Caki2 (cell line): ENCODE measurements around the gene CERS4. TPM values are rescaled to one million over a fixed set of nuclear protein-coding genes. Genes with fewer than 3 reads are reported as not detected.
A peak's percentile ranks its signal among the peaks of the same experiment; 100 is the strongest.
"Not testable (repeated sequence)": the region's sequence is repeated elsewhere in the genome, so short reads cannot be mapped to it uniquely, and the experiment has no call there.

Experiments used
- DNase-seq: peaks from one replicate; pipeline ENCODE4 v3.0.0-alpha.2; 2015; ENCODE audit warnings: low read depth
- in situ Hi-C: cut with HindIII; loops from 2 replicates; pipeline ENCODE4 v1.10.0; 2016; ENCODE audit warnings: low sequenced_read_pairs, low pct_unique_long_range_greater_than_20kb, mixed read lengths
- total RNA-seq: library from RNA; depleted of rRNA; stranded (reverse); fragments of >200 nt; shearing (Covaris generic); gene quantifications from 2 replicates; pipeline ENCODE4 v1.2.3, GENCODE V29; 2014; ENCODE audit warnings: low replicate concordance

CERS4 gene
- total RNA-seq, 1 experiment from 2014 or later: 1.8 TPM

DNA sequence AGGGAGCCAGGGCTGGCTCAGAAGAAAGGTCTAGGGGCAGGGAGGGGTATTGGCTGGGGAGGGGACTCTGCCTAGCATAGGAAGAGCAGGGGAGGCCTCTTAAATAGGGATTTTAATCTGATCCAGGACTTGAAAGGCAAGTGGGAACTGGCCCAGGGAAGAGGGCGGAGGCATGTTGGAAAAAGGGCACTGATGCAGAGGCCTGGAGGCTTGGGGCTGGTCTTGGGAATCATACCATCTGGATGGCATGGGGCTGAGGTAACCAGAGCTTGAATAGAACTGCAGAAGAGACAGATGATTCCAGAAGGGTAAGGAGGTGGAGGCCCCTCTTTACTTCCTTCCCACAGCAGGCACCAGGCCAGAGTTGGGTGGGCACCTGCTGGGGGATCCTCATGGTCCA is 29.1 kb downstream of the CERS4 start:
- in situ Hi-C loops: no loop called here
- no peak for DNase-seq

DNA sequence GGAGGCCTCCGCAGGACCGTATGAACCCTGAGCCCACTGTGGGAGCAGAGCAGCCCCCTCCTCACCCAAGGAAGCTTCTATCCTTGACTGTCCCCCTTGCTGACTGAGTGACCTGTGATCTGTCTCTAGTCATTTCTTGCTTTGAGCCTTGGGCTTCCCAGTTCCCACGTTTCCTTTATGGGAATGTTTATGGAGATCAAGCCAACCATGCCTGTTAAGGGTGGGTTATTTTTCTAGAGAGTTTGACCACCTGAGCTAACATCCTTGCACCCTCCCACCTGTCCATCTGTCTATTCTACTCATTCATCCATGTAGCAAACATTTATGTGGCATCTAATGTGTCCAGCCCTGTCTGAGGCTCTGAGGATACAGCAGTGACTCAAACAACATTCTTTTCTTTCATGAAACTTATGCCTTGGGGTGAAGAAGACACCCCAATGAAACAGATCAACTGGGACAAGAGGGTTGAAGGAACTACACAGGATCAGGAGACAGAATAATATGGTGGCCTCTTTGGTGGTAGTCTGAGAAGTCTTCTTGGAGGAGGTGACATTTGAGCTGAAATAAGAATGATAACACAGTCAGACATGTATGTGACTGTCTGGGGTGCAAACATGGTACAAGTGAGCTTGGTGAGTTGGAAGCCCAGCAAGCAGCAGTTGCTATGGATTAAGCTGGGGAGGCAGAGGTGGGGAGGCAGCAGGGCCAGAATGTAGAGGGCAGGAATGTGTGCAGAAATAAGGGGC is 30.5 kb downstream of the CERS4 start:
- in situ Hi-C loops: no loop called here

DNA sequence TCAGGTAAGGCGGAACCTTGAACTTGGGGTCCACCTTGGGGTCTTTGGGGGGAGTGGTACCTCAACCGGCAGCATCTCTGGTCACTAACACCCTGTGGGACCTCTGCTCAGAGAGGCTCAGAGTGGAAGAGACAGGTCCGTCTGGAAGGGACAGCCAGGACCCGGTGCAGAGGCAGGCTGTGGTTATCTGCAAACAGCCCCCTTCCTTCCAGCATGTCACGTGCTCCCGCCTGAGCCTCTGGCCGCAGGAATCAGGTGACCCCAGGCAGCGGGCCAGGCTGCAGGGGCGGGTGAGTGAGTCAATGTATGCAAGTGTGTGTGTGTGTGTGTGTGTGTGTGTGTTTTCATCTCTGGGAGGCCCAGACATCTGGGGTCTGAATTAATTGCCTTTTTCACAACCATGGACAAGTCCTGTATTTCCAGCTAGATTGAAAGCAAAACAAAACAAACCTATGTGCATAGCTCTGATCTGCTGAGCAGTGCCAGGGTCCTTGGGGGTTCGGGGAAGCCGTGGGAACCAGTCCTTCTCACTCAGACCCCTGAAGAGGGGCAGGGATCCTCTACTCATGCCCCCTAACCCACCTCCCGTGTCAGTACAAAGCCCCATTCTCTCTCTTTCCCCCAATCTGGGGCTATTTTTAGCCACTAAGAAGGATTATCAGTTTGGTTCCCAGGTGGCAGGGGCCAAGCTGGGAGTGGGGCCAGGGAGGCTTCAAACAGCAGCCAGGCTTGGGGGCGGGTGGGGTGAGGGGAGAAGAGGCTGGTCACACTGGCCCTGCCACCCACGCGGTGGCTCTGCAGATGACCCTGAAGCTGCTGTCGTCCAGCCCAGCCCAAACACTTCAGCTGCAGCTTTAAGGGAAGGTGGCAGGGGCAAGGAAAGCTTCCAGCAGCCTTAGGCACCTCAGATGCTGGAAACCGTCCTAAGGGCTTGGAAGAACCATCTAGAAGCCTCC is 31.4 kb downstream of the CERS4 start:
- peak; percentile 82 for DNase-seq
- in situ Hi-C loops: no loop called here

More for the DNA sequence above, 30.5 kb downstream of the CERS4 start:
- DNase-seq: no peak

DNA sequence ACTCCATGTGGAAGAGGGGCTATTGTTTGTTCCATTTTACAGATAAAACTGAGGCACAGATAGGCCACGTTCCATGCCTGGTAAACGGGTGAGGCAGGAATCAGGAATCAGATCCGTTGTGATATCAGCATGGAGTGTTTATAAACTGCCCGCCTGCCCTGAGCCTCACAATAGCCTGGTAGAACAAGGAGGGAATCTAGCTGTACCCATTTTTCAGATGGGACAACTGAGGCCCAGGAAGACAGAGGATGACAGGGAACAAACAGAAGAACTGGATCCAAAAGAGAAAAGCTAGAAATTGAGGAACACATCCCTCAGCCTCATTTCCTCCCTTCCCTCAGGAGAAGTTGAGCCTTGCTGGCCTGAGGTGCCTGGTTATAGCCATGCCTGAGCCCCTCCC is 32.5 kb downstream of the CERS4 start:
- in situ Hi-C loops: no loop called here
- DNase-seq: no peak

DNA sequence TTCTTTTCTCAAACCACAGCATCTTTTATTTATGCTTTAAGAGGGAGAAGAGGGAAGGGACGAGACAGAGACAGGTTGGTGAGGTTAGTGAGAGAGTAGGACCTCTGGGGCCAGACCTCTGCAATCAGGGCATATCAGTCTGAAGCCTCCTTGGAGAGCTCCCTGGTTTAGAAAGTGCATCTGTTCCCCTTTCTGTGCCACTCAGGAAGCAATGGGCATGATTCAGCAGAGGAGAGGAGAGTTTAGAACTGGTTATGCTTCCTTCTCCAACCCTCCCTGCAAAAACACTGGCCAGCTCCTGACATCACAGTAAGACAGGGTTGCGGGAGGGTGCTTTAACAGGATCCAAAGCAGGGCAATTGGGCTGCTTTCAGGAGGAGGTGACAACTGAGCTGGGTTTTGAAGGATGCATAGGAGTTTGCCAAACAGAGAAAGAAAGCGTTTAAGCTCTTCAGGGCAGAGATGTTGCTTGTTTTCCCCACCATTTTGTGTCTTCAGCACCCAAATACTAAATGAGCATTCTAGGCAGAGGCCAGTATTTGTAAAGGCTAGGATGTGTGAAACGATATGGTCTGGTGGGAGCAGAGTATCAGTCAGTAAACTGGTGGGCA is 33.1 kb downstream of the CERS4 start:
- DNase-seq: no peak
- in situ Hi-C loops: no loop called here

DNA sequence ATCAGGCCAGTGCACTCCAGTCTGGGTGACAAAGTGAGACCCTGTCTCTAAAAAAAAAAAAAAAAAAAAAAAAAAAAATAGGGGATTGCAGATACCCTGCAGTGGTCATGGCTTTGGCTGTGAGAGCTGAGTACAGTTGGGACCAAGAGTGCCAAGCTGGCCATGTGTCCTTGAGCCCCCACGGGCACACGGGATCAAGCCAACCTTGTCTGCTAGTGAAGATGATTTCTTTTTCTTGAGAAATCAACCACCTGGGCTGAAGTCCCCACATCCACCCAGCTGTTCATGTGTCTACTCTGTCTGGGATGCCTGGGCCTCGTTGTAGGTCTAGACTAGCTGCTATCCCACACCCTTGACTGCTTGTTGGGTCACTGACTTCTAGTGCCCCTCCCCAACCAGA is 34.0 kb downstream of the CERS4 start:
- in situ Hi-C loops: no loop called here
- DNase-seq: no peak

DNA sequence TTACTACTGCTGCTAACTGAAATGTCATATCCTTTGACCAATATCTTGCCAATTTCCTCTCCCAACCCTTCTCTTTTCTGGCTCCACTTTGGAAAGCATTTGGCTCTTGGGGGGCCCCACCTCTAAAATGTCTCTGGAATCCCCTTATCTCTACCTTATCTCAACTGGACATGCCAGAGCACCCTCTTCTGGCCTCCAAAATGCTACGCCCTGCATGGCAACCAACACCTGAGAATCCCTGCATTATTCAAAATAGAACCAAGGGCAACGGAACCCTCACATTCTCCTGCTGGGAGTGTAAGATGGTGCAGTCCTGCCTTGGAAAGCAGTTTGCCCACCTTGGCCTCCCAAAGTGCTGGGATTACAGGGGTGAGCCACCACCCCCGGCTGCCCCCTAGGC is 35.3 kb downstream of the CERS4 start:
- DNase-seq: no peak
- in situ Hi-C loops: no loop called here

DNA sequence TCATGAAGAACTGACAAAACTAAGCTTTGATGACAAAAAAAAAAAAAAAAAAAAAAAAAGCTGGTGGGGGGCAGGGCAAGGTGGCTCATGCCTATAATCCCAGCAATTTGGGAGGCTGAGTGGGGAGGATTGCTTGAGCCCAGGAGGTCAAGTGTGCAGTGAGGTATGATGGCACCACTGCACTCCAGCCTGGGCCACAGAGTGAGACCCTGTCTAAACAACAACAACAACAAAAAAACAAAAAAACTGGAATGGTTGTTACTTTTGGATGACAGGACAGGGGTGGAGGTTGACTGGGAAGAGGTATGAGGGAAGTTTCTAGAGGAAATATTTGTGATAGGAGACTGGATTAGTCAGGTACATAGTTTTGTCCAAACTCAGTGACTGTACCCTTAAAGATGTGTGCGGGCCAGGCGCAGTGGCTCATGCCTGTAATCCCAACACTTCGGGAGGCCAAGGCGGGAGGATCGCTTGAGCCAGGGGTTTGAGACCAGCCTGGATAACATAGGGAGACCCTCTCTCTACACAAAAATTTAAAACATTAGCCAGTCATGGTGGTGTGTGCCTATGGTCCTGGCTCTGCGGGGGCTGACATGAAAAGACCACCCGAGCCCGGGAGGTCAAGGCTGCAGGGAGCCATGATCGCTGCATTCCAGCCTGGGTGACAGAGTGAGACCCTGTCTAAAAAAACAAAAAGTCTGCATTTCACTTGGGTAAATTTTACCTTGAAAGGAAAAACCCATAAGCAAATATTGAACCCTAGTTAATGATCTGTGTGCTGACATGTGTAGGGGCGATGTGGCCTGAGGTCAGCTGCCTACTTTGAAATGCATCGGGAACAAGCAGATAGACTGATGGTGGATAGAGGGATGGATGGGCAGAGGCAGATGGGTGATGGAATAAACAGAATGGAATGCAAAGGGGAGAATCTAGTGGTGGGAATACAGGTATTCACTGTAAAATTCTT is 37.0 kb downstream of the CERS4 start:
- in situ Hi-C loops: no loop called here
- DNase-seq: no peak

DNA sequence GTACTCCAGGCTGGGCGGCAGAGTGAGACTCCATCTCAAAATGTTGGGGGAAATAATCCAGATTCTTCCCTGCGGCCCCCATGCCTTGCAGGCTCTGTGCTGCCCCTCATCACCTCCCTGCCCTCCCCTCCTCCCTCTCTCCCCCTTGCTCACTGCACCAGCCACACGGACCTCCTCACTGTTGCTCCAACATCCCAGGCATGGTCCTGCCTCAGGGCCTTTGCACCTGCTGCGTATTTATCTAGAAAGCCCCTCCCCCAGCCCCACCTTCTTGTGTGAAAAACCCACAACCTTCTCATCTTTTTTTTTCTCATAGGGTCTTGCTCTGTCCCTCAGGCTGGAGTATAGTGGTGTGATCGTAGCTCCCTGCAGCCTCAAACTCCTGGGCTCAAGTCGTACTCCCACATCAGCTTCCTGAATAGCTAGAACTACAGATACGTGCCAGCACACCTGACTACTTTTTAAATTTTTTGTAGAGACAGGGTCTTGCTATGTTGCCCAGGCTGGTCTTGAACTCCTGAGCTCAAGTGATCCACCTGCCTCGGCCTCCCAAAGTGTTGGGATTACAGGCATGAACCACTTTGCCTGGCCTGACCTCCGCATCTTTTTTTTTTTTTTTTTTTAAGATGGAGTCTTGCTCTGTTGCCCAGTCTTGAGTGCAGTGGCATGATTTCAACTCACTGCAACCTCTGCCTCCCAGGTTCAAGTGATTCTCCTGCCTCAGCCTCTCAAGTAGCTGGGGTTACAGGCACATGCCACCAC is 38.1 kb downstream of the CERS4 start:
- DNase-seq, in situ Hi-C loops: not testable (repeated sequence)

DNA sequence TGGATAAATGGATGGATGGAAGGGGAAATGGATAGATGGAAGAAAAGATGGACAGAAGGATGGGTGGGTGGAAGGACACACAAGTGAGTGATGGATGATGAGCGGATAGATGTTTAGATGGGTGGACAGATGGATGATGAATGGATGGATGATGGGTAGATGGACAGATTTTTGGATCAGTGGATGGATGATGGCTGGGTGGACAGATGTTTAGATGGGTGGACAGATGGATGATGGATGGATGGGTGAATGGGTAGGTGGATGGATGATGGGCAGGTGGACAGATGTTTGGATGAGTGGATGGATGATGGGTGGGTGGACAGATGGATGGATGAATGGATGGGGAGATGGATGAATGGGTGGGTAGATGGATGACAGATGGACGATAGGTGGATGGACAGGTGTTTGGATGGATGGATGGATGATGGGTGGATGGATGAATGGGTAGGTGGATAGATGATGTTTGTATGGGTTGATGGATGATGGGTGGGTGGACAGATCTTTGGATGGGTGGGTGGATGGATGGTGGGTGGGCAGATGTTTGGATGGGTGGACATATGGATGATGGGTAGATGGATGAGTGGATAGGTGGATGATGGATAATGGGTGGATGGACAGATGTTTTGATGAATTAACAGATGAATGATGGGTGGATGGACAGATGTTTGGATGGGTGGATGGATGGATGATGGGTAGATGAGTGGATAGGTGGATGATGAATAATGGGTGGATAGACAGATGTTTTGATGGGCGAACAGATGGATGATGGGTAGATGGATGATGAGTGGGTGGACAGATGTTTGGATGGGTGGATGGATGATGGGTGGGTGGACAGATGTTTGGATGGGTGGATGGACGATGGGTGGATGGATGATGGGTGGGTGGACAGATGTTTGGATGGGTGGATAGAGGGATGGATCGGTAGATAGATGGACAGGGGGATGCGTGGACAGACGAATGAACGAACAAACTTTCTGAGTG is 39.5 kb downstream of the CERS4 start:
- in situ Hi-C loops: no loop called here
- DNase-seq: no peak

DNA sequence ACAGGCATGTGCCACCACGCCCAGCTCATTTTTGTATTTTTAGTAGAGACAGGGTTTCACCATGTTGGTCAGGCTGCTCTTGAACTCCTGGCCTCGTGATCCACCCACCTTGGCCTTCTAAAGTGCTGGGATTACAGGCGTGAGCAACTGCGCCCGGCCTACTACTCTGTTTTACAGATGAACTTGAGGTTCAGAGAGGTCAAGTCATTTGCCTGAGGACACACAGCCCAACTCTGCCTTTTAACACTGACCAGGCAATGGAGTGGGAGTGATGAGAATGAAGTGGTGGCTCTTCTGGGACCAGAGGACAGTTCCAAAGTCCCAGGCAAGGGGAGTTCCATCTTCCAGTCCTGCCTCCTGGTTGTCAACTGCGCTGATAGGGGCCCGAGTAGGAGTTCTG is 41.4 kb downstream of the CERS4 start:
- in situ Hi-C loops: no loop called here
- DNase-seq: no peak

DNA sequence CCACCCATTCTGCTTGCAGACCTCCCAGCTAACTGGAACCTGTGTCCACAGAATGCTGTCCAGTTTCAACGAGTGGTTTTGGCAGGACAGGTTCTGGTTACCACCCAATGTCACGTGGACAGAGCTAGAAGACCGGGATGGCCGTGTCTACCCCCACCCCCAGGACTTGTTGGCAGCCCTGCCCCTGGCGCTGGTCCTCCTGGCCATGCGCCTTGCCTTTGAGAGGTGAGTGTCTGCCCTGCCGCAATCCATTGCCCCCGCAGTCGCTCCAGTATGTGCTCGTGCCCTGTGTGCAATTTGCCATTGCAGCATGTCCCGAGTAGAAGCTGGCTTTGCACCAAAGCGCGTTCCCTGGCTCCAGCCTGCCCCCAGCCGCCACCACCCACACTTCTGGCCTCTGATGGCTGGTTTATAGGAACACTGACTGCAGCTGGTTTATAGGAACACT is 41.9 kb downstream of the CERS4 start:
- DNase-seq: no peak
- in situ Hi-C loops: no loop called here

DNA sequence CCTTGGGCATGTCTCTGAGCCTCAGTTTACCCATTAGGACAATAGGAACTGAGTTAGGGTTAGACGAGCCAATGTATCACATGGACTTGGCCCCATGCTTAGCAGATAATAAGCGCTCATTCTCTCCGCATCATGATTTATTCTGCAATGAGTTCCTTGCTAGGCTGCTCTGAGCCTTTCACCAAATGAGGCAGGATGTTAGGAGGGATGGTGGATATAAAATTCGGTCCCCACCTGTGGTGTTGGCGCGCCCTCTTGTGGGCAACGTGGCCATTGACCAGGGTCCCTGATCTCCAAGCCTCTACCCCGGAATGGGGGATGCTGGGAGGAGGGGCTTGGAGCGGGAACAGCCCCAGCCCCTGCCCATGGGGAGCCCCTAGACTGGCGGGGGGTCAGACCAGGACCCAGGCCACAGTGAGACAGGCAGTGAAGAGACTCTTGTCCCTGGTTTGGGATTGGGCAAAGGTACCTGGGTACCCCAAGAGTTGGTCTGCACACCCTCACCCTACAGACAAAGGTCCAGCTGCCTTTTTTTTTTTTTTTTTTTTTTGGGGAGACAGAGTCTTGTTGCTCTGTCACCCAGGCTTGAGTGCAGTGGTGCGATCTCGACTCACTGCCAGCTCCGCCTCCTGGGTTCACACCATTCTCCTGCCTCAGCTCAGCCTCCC is 43.9 kb downstream of the CERS4 start:
- DNase-seq: peak; percentile 37
- in situ Hi-C loops: no loop called here

DNA sequence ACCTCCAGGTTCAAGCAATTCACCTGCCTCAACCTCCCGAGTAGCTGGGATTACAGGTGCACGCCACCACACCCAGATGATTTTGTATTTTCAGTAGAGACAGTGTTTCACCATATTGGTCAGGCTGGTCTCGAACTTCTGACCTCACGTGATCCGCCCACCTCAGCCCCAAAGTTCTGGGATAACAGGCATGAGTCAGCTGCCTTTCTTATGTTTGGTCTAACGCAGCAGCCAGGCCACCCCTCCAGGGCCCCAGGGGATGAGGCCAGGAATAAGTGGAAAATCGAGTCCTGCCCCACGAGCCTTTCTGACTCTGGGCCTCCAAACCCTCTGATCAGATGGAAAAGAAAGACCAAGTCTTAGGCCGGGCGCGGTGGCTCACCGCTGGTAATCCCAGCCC is 44.5 kb downstream of the CERS4 start:
- in situ Hi-C loops: no loop called here
- DNase-seq: no peak

DNA sequence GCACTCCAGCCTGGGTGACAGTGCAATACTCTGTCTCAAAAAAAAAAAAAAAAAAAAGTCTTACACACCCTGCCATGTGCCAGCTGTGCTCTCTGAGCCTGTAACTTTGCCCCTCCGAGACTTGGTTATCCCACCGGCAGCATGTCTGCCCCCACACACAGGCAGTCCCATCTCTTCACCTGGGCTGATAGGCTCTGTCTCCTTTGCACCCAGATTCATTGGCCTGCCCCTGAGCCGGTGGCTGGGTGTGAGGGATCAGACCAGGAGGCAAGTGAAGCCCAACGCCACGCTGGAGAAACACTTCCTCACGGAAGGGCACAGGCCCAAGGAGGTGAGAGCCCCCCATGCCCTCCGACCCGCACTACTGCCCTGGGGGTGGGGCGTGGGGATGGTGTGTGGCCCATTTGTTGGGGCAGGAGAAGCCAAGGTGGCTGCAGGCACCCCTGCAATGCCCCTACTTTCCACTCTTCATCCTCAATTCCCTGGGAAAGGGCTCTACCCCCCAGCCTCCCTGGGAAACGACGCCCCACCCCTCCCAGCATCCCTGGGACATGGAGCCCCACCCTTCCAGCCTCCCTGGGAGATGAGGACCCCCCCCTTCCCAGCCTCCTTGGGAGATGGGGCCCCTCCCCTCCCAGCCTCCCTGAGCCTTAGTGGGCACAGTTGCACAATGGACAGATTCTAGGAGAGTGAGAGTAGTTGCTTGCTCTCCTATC is 45.3 kb downstream of the CERS4 start:
- no peak for DNase-seq
- in situ Hi-C loops: no loop called here
